HepG2 (cell line): ENCODE results near the gene WNT7B. TPM values are rescaled to one million over a fixed set of nuclear protein-coding genes. Genes with fewer than 3 reads are reported as not detected.

Source experiments
- ATAC-seq: fragments of 200-7000 bp; cut with Tn5 transposase; 3 replicates; pipeline ENCODE4 v1.9.1; 2020; ENCODE audit warnings: mild to moderate bottlenecking, moderate library complexity
- BruUV-seq: library from RNA; stranded (reverse); fragments of 400-500 nt; replicated peaks from 2 replicates; lab custom pipeline; 2021; lab: Mats Ljungman, UMichigan
- CTCF ChIA-PET: fragments of 300-600 bp; formaldehyde crosslinking; extraction: SDS; loops from one replicate; lab custom pipeline; 2021; ENCODE audit warnings: low total read pairs, inconsistent platforms, low intra/inter-chr PET ratio; lab: Yijun Ruan, JAX
- POLR2A ChIA-PET: fragments of 350-600 bp; sonication (Branson Sonifier 250); formaldehyde crosslinking; loops from one replicate; lab custom pipeline; 2020; ENCODE audit warnings: antibody characterized with exemption, inconsistent platforms; lab: Yijun Ruan, JAX
- DNase-seq: peaks from one replicate; pipeline ENCODE4 v3.0.0-alpha.2; 2015; ENCODE audit warnings: low spot score
- FAIRE-seq: peaks from 3 replicates; lab custom pipeline; 2011; peaks lifted over from hg19 to GRCh38; lab: Jason Lieb, UNC
- H2AFZ ChIP-seq: one replicate; pipeline ENCODE4 v1.6.1; 2011; ENCODE audit warnings: low read length, inconsistent platforms
- H3K27ac ChIP-seq: fragments of 300-600 bp; 3 replicates; pipeline ENCODE4 v1.8.0; 2011; ENCODE audit warnings: mixed run types, mild to moderate bottlenecking, mixed read lengths, low read length, inconsistent platforms; ENCODE audit not compliant: insufficient read depth; ENCODE audit errors: extremely low read length
- H3K27me3 ChIP-seq, 2 experiments: fragments of 200-600 bp in 1 of 2; 2 replicates in 1 of 2; 3 replicates in 1 of 2; pipeline versions ENCODE4 v1.6.0 to v1.8.0; 2011; ENCODE audit warnings: low read length in 2 of 2, mild to moderate bottlenecking in 2 of 2, moderate library complexity in 2 of 2, inconsistent platforms in 1 of 2; ENCODE audit not compliant: insufficient read depth in 2 of 2, control insufficient read depth in 1 of 2
- H3K36me3 ChIP-seq, 2 experiments: fragments of 200-600 bp in 1 of 2; replicated peaks in 1 of 2; 2 replicates in 1 of 2; 3 replicates in 1 of 2; pipeline versions ENCODE4 v1.5.1 to v1.8.0; 2011; ENCODE audit warnings: low read length in 2 of 2, inconsistent platforms in 1 of 2; ENCODE audit not compliant: insufficient read depth in 2 of 2, control insufficient read depth in 1 of 2
- H3K4me1 ChIP-seq: 2 replicates; pipeline ENCODE4 v1.5.1; 2012; ENCODE audit warnings: low read length, inconsistent platforms; ENCODE audit not compliant: insufficient read depth
- H3K4me2 ChIP-seq: 2 replicates; pipeline ENCODE4 v1.6.0; 2011; ENCODE audit warnings: low read depth, low read length, inconsistent platforms
- H3K4me3 ChIP-seq, 3 experiments: fragments of 200-600 bp in 1 of 3; sonication (generic), shearing (Covaris generic) in 1 of 3; replicated peaks in 1 of 3; 2 replicates each; pipeline ENCODE4 v1.5.1; 2011 to 2016; ENCODE audit warnings: low read length in 3 of 3, inconsistent platforms in 2 of 3, low read depth in 2 of 3, mild to moderate bottlenecking in 2 of 3, control low read depth in 1 of 3, mixed read lengths in 1 of 3; ENCODE audit not compliant: insufficient read depth in 1 of 3
- H3K79me2 ChIP-seq: one replicate; pipeline ENCODE4 v1.6.1; 2011; ENCODE audit warnings: low read length, inconsistent platforms; ENCODE audit not compliant: insufficient read depth
- H3K9ac ChIP-seq: 2 replicates; pipeline ENCODE4 v1.6.0; 2011; ENCODE audit warnings: mild to moderate bottlenecking, low read depth, low read length, inconsistent platforms; ENCODE audit not compliant: insufficient read depth
- H3K9me3 ChIP-seq: 2 replicates; pipeline ENCODE4 v1.5.1; 2012; ENCODE audit warnings: mild to moderate bottlenecking, low read length
- H4K20me1 ChIP-seq: 2 replicates; pipeline ENCODE4 v1.6.0; 2011; ENCODE audit warnings: inconsistent platforms, mild to moderate bottlenecking, low read length, moderate library complexity; ENCODE audit not compliant: insufficient read depth
- ARNT2 ChIP-seq: sonication (generic); formaldehyde crosslinking; IDR thresholded peaks from 2 replicates; pipeline ENCODE4 v1.8.0; 2022; ENCODE audit warnings: mild to moderate bottlenecking, low read depth, missing genetic modification reagents, moderate library complexity
- FOXA1 ChIP-seq, 2 experiments: fragments of 450-650 bp in 1 of 2; sonication (generic) in 1 of 2; formaldehyde crosslinking in 1 of 2; IDR thresholded peaks; 2 replicates each; pipeline versions ENCODE4 v1.4.0 to v1.6.1; 2016 to 2020; ENCODE audit warnings: missing genetic modification reagents in 1 of 2
- MNT ChIP-seq: fragments of 450-650 bp; IDR thresholded peaks from 2 replicates; pipeline ENCODE4 v1.6.1; 2016
- RBM39 ChIP-seq: fragments of 200-400 bp; formaldehyde crosslinking; IDR thresholded peaks from one replicate; pipeline ENCODE4 v1.6.1; 2018; ENCODE audit warnings: antibody characterized with exemption, mild to moderate bottlenecking, low read depth, low read length; ENCODE audit not compliant: poor library complexity, severe bottlenecking
- RFX5 ChIP-seq: IDR thresholded peaks from 2 replicates; pipeline ENCODE4 v1.6.1; 2011; ENCODE audit warnings: low read depth, low read length, improper control_type of control experiment
- THAP9 ChIP-seq: sonication (generic); formaldehyde crosslinking; IDR thresholded peaks from 2 replicates; pipeline ENCODE4; 2020; ENCODE audit warnings: missing genetic modification reagents, mild to moderate bottlenecking, borderline replicate concordance
- ZNF414 ChIP-seq: sonication (generic); formaldehyde crosslinking; IDR thresholded peaks from 2 replicates; pipeline ENCODE4 v1.5.0; 2020; ENCODE audit warnings: missing genetic modification reagents
- WGBS: methylation state at CpG from one replicate; pipeline ENCODE4 v1.1.6; 2017; ENCODE audit warnings: low lambda C conversion rate; 5-methylcytosine and 5-hydroxymethylcytosine counted together
- in situ Hi-C: cut with HindIII; loops from 2 replicates; pipeline ENCODE4 v1.10.0; 2017; ENCODE audit warnings: low pct_unique_long_range_greater_than_20kb; ENCODE audit not compliant: extremely low pct_ligation_motif_present
- intact Hi-C: fragments of 100-400 bp; cut with micrococcal nuclease; formaldehyde crosslinking; loops from one replicate; pipeline ENCODE4 v1.10.0; 2022; ENCODE audit not compliant: unreplicated experiment
- polyA plus RNA-seq, 8 experiments: library from polyadenylated mRNA; depleted of rRNA in 3 of 8; stranded (reverse) in 7 of 8; unstranded in 1 of 8; fragments of >200 nt; fragmentation: Illumina TruSeq in 4 of 8; extraction: Trizol in 4 of 8; gene quantifications; 2 replicates each; pipeline versions ENCODE4 v1.2.1 to v1.2.3, GENCODE V29; 2011 to 2016; ENCODE audit warnings: low read depth in 4 of 8, missing spikeins in 1 of 8, mixed read lengths in 1 of 8; ENCODE audit not compliant: insufficient read depth in 1 of 8
- total RNA-seq, 5 experiments: library from RNA; depleted of rRNA; stranded (reverse); fragments of >200 nt; fragmentation: Illumina TruSeq; extraction: Trizol; gene quantifications; 2 replicates each; pipeline ENCODE4 v1.2.3, GENCODE V29; 2016; ENCODE audit warnings: low read depth in 1 of 5
- TF ChIP-seq, protein P1 (sequence below): sonication (generic); formaldehyde crosslinking; IDR thresholded peaks from 2 replicates; pipeline ENCODE4 v1.8.0; 2022; ENCODE audit warnings: mild to moderate bottlenecking, missing genetic modification reagents
- TF ChIP-seq, protein P2 (sequence below): sonication (generic); formaldehyde crosslinking; IDR thresholded peaks from 2 replicates; pipeline ENCODE4 v1.8.0; 2022; ENCODE audit warnings: missing genetic modification reagents, mild to moderate bottlenecking, inconsistent platforms, borderline replicate concordance

The WNT7B gene
- total and polyA plus RNA-seq, 2 of the 13 experiments (the other 11 are each of a cell fraction or from before 2014, with no cell fraction given): 0.09 TPM; not detected in 1

GRCh38 chr22:45915841-45916240 is 61.1 kb downstream of the WNT7B start:
- Histone ChIP-seq H3K27ac (no peak overlapping the region), H4K20me1 (no peaks in the 10 kb centered on the region), H3K9ac (no peak overlapping the region), H3K4me3 (no peak overlapping the region), H3K4me2 (no peak overlapping the region), H3K27me3 (peaks cover 8 to 55% of the 10 kb centered on the region in 2 experiments), H3K79me2 (no peaks in the 10 kb centered on the region), H3K9me3 (no peaks in the 10 kb centered on the region), H3K36me3 (no peaks in the 10 kb centered on the region), H2AFZ (no peak overlapping the region), H3K4me1 (peaks cover 5% of the 10 kb centered on the region; the same call in 1 of the 2 replicates)
- DNase-seq (no peak), ATAC-seq (no peak), FAIRE-seq (no peak)
- no peak for TF ChIP-seq ARNT2 (CRISPR knock-in tag)
- peak; percentile 31; the same call in 1 of the 2 replicates for TF ChIP-seq MNT
- TF ChIP-seq ZNF414 (CRISPR knock-in tag): no peak
- intact Hi-C loops: no loop called here
- 11% methylated on average over 15 of the region's 16 CpGs for WGBS
- BruUV-seq: no TSS peak
- ChIA-PET CTCF (no interaction called here), POLR2A (no interaction called here)
- in situ Hi-C loops: no loop called here

- intact Hi-C loops: no loop called here
- no peak overlapping the region for H3K4me3 ChIP-seq
- H4K20me1 ChIP-seq: no peaks in the 10 kb centered on the region
- BruUV-seq: no TSS peak
- ChIA-PET CTCF (no interaction called here), POLR2A (no interaction called here)
- no peak overlapping the region for H3K9ac ChIP-seq
- no peaks in the 10 kb centered on the region for H3K79me2 ChIP-seq
- no CpG with 5 or more reads among the region's 2 CpGs for WGBS
- no peak overlapping the region for H3K27ac ChIP-seq
- ATAC-seq: no peak
- no peaks in the 10 kb centered on the region for H3K36me3 ChIP-seq
- no peak for FAIRE-seq
- in situ Hi-C loops: no loop called here
- DNase-seq: no peak
- H3K9me3 ChIP-seq: no peaks in the 10 kb centered on the region
- H2AFZ ChIP-seq: no peak overlapping the region
- H3K4me1 ChIP-seq: peaks cover 5% of the 10 kb centered on the region; the same call in 1 of the 2 replicates
- peaks cover 6 to 58% of the 10 kb centered on the region in 2 experiments for H3K27me3 ChIP-seq
- no peak overlapping the region for H3K4me2 ChIP-seq
- TF ChIP-seq, protein P1, sequence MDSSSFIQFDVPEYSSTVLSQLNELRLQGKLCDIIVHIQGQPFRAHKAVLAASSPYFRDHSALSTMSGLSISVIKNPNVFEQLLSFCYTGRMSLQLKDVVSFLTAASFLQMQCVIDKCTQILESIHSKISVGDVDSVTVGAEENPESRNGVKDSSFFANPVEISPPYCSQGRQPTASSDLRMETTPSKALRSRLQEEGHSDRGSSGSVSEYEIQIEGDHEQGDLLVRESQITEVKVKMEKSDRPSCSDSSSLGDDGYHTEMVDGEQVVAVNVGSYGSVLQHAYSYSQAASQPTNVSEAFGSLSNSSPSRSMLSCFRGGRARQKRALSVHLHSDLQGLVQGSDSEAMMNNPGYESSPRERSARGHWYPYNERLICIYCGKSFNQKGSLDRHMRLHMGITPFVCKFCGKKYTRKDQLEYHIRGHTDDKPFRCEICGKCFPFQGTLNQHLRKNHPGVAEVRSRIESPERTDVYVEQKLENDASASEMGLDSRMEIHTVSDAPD (CRISPR knock-in tag): no peak
- no peak for TF ChIP-seq FOXA1 (IDR thresholded peaks at IDR 0.05)
- no peak for TF ChIP-seq FOXA1 (CRISPR knock-in tag; IDR thresholded peaks at IDR 0.05)
- no peak for TF ChIP-seq THAP9 (CRISPR knock-in tag)
- no peak for TF ChIP-seq RFX5
- TF ChIP-seq, protein P2, sequence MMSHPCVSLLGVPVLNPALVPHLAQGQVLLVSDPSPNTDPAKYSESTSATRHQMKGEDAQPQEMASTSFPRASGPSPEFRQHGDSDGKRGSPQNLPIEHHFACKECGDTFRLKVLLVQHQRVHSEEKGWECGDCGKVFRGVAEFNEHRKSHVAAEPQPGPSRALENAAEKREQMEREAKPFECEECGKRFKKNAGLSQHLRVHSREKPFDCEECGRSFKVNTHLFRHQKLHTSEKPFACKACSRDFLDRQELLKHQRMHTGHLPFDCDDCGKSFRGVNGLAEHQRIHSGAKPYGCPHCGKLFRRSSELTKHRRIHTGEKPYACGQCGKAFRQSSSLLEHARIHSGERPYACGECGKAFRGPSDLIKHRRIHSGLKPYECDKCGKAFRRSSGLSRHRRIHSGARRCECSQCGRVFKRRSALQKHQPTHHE (CRISPR knock-in tag): no peak
- TF ChIP-seq RBM39: no peak
Observed at GRCh38 chr22:45915151-45915550, 61.8 kb downstream of the WNT7B start.
